Activated CD8-positive, alpha-beta T cell treated with anti-CD3 and anti-CD28 coated beads for 36 hours (primary cell): Measurements from ENCODE around the gene DNMT3L. TPM values are rescaled to one million over a fixed set of nuclear protein-coding genes. Genes with fewer than 3 reads are reported as not detected.
A peak's percentile ranks its signal among the peaks of the same experiment; 100 is the strongest.

ENCODE experiments used
- ATAC-seq: fragments of 200-7000 bp; cut with Tn5 transposase; one replicate; pipeline ENCODE4 v1.10.0; 2021; ENCODE audit warnings: mild to moderate bottlenecking, moderate library complexity
- CTCF ChIA-PET: fragments of 350-600 bp; sonication (Branson Sonifier 250); formaldehyde crosslinking; loops from one replicate; lab custom pipeline; 2021; ENCODE audit warnings: antibody characterized with exemption; lab: Charles Lee
- POLR2A ChIA-PET: fragments of 350-600 bp; sonication (Branson Sonifier 250); formaldehyde crosslinking; loops from one replicate; lab custom pipeline; 2021; ENCODE audit warnings: antibody characterized with exemption; lab: Charles Lee
- DNase-seq: peaks from one replicate; pipeline ENCODE4 v3.0.0-alpha.2; 2020
- H3K27ac Mint-ChIP-seq: one replicate; pipeline ENCODE4 v1.8.0; 2021; ENCODE audit warnings: mild to moderate bottlenecking, mixed read lengths
- H3K27me3 Mint-ChIP-seq: one replicate; pipeline ENCODE4 v1.8.0; 2021; ENCODE audit warnings: mixed read lengths
- H3K36me3 Mint-ChIP-seq: one replicate; pipeline ENCODE4 v1.8.0; 2021; ENCODE audit warnings: low read depth, mixed read lengths
- H3K4me1 Mint-ChIP-seq: one replicate; pipeline ENCODE4 v1.8.0; 2021; ENCODE audit warnings: low read depth, mixed read lengths
- H3K4me3 Mint-ChIP-seq: one replicate; pipeline ENCODE4 v1.8.0; 2021; ENCODE audit warnings: mild to moderate bottlenecking, moderate library complexity, mixed read lengths
- H3K9me3 Mint-ChIP-seq: one replicate; pipeline ENCODE4 v1.8.0; 2021; ENCODE audit warnings: mixed read lengths
- intact Hi-C: fragments of 100-400 bp; cut with micrococcal nuclease; formaldehyde crosslinking; loops from one replicate; pipeline ENCODE4 v1.10.0; 2022
- total RNA-seq, 2 experiments: library from RNA; stranded (reverse); gene quantifications; one replicate each; pipeline ENCODE4 v1.2.3, GENCODE V29; 2021
- TF ChIP-seq, protein P1 (sequence below): fragments of 200-600 bp; IDR thresholded peaks from one replicate; pipeline ENCODE4 v1.8.0; 2022; ENCODE audit warnings: antibody characterized with exemption, mild to moderate bottlenecking

The DNMT3L gene
- total RNA-seq, 2 experiments from 2014 or later: not detected

DNA sequence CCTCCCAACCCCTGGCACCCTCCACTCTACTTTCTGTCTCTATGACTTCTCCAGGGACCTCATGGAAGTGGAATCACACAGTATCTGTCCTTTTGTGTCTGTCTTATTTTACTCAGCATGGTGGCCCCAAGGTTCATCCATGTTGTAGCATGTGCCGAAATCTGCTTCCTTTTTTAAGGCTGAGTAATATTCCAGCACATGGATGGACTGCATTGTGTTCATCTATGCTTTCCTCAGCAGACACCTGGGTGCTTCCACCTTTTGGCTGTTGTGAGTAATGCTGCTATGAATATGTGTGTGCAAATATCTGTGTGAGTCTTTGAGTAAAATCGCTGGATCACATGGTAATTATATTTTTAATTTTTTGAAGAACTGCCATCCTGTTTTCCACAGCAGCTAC, 36.6 kb upstream of the DNMT3L start:
- no peaks in the 10 kb centered on the region for H3K27me3 Mint-ChIP-seq
- no peak for ATAC-seq
- CTCF ChIA-PET: interaction anchor here (0.7 to 1.9 kb wide), 14 partner anchors 11 to 405 kb away, joined by 3 to 9 read pairs (median 3); no protein-coding TSS in a partner anchor
- H3K4me1 Mint-ChIP-seq: peaks cover 50% of the 10 kb centered on the region
- H3K36me3 Mint-ChIP-seq: peaks cover 9% of the 10 kb centered on the region
- DNase-seq: peak; percentile 26
- H3K9me3 Mint-ChIP-seq: no peaks in the 10 kb centered on the region
- POLR2A ChIA-PET: interaction anchor here (1.2 kb wide), 1 partner anchor 57 kb away, joined by 4 read pairs; no protein-coding TSS in a partner anchor
- peak overlapping the region; percentile 33 for H3K4me3 Mint-ChIP-seq
- H3K27ac Mint-ChIP-seq: peak overlapping the region; percentile 63
- TF ChIP-seq, protein P1, sequence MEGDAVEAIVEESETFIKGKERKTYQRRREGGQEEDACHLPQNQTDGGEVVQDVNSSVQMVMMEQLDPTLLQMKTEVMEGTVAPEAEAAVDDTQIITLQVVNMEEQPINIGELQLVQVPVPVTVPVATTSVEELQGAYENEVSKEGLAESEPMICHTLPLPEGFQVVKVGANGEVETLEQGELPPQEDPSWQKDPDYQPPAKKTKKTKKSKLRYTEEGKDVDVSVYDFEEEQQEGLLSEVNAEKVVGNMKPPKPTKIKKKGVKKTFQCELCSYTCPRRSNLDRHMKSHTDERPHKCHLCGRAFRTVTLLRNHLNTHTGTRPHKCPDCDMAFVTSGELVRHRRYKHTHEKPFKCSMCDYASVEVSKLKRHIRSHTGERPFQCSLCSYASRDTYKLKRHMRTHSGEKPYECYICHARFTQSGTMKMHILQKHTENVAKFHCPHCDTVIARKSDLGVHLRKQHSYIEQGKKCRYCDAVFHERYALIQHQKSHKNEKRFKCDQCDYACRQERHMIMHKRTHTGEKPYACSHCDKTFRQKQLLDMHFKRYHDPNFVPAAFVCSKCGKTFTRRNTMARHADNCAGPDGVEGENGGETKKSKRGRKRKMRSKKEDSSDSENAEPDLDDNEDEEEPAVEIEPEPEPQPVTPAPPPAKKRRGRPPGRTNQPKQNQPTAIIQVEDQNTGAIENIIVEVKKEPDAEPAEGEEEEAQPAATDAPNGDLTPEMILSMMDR: no peak
- intact Hi-C loops: no loop called here

DNA sequence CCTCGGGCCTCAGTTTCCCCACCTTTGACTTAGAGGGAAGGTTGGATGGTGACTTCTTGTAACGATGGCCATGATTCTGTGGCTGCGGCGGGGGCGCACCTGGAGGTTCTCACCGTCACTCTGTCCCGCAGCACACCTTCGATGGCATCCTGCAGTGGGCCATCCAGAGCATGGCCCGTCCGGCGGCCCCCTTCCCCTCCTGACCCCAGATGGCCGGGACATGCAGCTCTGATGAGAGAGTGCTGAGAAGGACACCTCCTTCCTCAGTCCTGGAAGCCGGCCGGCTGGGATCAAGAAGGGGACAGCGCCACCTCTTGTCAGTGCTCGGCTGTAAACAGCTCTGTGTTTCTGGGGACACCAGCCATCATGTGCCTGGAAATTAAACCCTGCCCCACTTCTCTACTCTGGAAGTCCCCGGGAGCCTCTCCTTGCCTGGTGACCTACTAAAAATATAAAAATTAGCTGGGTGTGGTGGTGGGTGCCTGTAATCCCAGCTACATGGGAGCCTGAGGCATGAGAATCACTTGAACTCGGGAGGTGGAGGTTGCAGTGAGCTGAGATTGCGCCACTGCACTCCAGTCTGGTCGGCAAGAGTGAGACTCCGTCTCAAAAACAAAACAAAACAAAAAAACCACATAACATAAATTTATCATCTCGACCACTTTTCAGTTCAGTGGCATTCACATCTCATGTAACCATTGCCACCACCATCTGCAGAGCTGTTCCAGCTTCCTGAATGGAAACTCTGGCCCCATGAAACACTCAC, 36.0 kb upstream of the DNMT3L start:
- peaks cover 9% of the 10 kb centered on the region for H3K36me3 Mint-ChIP-seq
- no peaks in the 10 kb centered on the region for H3K27me3 Mint-ChIP-seq
- peak overlapping the region; percentile 63 for H3K27ac Mint-ChIP-seq
- ChIA-PET CTCF (interaction anchor here (0.7 to 1.9 kb wide), 14 partner anchors 10 to 404 kb away, joined by 3 to 9 read pairs (median 3); no protein-coding TSS in a partner anchor), POLR2A (interaction anchor here (0.9 to 1.2 kb wide), 3 partner anchors 13 to 234 kb away, joined by 3 to 4 read pairs (median 3); no protein-coding TSS in a partner anchor)
- intact Hi-C loops: no loop called here
- peaks cover 45% of the 10 kb centered on the region for H3K4me1 Mint-ChIP-seq
- peak; percentile 43 for ATAC-seq
- peak overlapping the region; percentile 33 for H3K4me3 Mint-ChIP-seq
- DNase-seq: peak; percentile 85
- TF ChIP-seq, protein P1: peak; percentile 76
- H3K9me3 Mint-ChIP-seq: no peaks in the 10 kb centered on the region

- intact Hi-C loops: no loop called here
- CTCF ChIA-PET: interaction anchor here (0.6 to 1.9 kb wide), 4 partner anchors 19 to 250 kb away, joined by 3 to 9 read pairs (median 6); no protein-coding TSS in a partner anchor
- DNase-seq (no peak), ATAC-seq (no peak)
- H3K4me1 Mint-ChIP-seq: peaks cover 37% of the 10 kb centered on the region
- H3K27ac Mint-ChIP-seq: no peak overlapping the region
- POLR2A ChIA-PET: interaction anchor here (0.9 to 1.0 kb wide), 2 partner anchors 13 to 234 kb away, joined by 3 read pairs; no protein-coding TSS in a partner anchor
- H3K36me3 Mint-ChIP-seq: peaks cover 7% of the 10 kb centered on the region
- H3K4me3 Mint-ChIP-seq: no peak overlapping the region
- no peaks in the 10 kb centered on the region for H3K27me3 Mint-ChIP-seq
- no peaks in the 10 kb centered on the region for H3K9me3 Mint-ChIP-seq
- TF ChIP-seq, protein P1: no peak
Observed at GRCh38 chr21:44296916-44297315, 35.2 kb upstream of the DNMT3L start.

GRCh38 chr21:44296103-44296519, 34.4 kb upstream of the DNMT3L start:
- H3K9me3 Mint-ChIP-seq: no peaks in the 10 kb centered on the region
- ChIA-PET POLR2A (interaction anchor here (0.6 kb wide), 1 partner anchor 42 kb away, joined by 3 read pairs; no protein-coding TSS in a partner anchor), CTCF (no interaction called here)
- TF ChIP-seq, protein P1: no peak
- H3K36me3 Mint-ChIP-seq: peaks cover 7% of the 10 kb centered on the region
- H3K27me3 Mint-ChIP-seq: no peaks in the 10 kb centered on the region
- H3K4me1 Mint-ChIP-seq: peaks cover 31% of the 10 kb centered on the region
- DNase-seq (no peak), ATAC-seq (no peak)
- no peak overlapping the region for H3K4me3 Mint-ChIP-seq
- H3K27ac Mint-ChIP-seq: no peak overlapping the region
- intact Hi-C loops: no loop called here

DNA sequence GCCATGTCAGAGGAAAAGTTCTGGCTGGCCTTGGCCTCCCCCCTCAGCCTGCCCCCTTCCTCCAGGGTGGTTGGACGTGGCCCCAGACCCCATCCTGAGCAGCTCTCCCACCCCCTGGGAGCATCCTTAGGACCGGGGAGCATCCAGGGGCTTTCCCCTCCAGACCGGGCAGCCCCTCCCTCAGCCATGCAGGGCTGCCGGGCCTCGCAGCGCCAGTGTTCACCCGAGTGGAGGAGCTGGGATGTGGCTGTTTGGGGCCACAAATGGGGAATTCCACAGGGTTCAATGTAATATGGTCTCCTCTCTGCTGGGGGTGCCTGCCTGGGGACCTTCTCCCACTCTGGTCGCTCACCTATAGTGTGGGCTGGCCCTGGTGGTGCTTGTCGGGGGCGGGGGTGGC, 33.9 kb upstream of the DNMT3L start:
- no peaks in the 10 kb centered on the region for H3K27me3 Mint-ChIP-seq
- no peaks in the 10 kb centered on the region for H3K9me3 Mint-ChIP-seq
- no peak overlapping the region for H3K4me3 Mint-ChIP-seq
- TF ChIP-seq, protein P1: no peak
- H3K4me1 Mint-ChIP-seq: peaks cover 27% of the 10 kb centered on the region
- CTCF ChIA-PET: interaction anchor here (1.1 kb wide), 1 partner anchor 41 kb away, joined by 4 read pairs; no protein-coding TSS in a partner anchor
- POLR2A ChIA-PET: interaction anchor here (0.6 kb wide), 1 partner anchor 43 kb away, joined by 3 read pairs; no protein-coding TSS in a partner anchor
- intact Hi-C loops: no loop called here
- ATAC-seq (no peak), DNase-seq (peak; percentile 23)
- peaks cover 4% of the 10 kb centered on the region for H3K36me3 Mint-ChIP-seq
- no peak overlapping the region for H3K27ac Mint-ChIP-seq
